GM18519 (cell line): ENCODE measurements around the gene CFHR4.
"Not testable (repeated sequence)": the region's sequence is repeated elsewhere in the genome, so short reads cannot be mapped to it uniquely, and the experiment has no call there.

Source experiments
- ATAC-seq: cut with Tn5 transposase; IDR thresholded peaks from one replicate; pipeline ENCODE4 v1.9.1; 2021; ENCODE audit warnings: mild to moderate bottlenecking, moderate library complexity; ENCODE audit not compliant: unreplicated experiment, low FRiP score

Gene CFHR4

GRCh38 chr1:196933531-196934189 lies 45.8 kb downstream of the CFHR4 start:
- no peak for ATAC-seq

- not testable (repeated sequence) for ATAC-seq
These were observed 53.6 kb downstream of the CFHR4 start for GRCh38 chr1:196941474-196941873.

- ATAC-seq: not testable (repeated sequence)
These were observed 55.7 kb downstream of the CFHR4 start, which contains the start of gene CFHR2 for GRCh38 chr1:196943568-196943967. Gene CFHR2, plus strand, starts transcription at chr1:196943738. Its CDS starts 143 bp downstream, at chr1:196943881.

GRCh38 chr1:196951711-196952394 lies 64.0 kb downstream of the CFHR4 start:
- ATAC-seq: peak; percentile 94

DNA sequence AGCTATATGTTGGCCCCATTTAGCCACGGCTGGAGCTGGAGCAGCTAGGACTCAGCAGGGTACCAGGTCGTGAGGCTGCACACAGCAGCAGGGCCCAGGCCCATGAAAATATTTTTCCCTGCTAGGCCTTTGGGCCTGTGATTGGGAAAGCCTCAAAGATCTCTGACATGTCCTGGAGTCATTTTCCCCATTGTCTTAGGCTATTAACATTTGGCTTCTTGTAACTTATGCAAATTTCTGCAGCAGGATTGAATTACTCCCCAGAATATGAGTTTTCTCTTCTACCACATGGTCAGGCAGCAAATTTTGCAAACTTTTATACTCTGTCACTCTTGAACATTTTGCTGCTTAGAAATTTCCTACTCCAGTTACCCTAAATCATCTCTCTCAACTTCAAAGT lies 66.9 kb downstream of the CFHR4 start:
- ATAC-seq: no peak

DNA sequence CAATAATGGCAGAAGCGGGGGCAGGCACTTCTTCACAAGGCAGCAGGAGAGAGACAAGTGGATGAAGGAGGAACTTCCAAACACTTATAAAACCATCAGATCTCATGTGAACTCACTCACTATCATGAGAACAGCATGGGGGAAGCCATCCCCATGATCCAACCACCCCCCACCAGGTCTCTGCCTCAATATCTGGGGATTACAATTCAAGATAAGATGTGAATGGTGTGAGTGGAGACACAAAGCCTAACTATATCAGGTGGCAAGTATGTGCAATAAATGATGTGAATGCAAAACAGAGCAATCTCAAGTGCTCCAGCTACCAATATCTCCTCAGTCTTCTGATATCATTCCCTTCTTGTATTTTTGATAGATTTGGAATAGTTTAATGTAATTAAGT lies 68.1 kb downstream of the CFHR4 start:
- no peak for ATAC-seq

DNA sequence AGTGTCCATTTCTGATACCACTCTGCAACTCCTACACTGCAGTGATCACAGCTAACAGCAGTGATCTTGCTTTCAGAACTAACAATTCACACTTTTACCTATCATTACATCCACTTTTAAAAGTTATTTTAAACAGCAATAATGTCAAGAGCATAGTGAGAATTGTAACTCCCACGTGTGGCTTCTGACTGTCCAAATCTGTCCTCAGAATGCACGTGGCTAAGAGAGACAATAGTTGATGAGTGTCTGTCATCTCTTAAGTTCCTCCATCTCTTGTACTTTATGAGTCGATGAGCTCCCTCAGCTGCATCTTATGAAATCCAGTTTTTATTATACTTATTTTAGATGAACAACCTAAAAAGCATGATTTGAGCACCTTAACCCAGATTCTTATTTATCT lies 73.0 kb downstream of the CFHR4 start:
- ATAC-seq: peak; percentile 92
